ENCODE measurements around the gene TSEN54. TPM values are rescaled to one million over a fixed set of nuclear protein-coding genes. Genes with fewer than 3 reads are reported as not detected.

TSEN54 gene
- total and polyA plus RNA-seq, 5 donors from 2014 or later = 35.2 to 54.6 (median 52.3) TPM

- Mint-ChIP-seq H3K4me3 (no peak overlapping the region), H3K27ac (no peak overlapping the region), H3K27me3 (no peaks in the 10 kb centered on the region), H3K9me3 (no peaks in the 10 kb centered on the region), H3K4me1 (peaks cover 0 to 4% (median 1%) of the 10 kb centered on the region in 4 donors), H3K36me3 (peaks cover 4% of the 10 kb centered on the region)
- H3K27me3 ChIP-seq (ENCODE audit: control insufficient read depth, insufficient read depth, low read length) = no peaks in the 10 kb centered on the region
- H3K9me3 ChIP-seq (ENCODE audit: control insufficient read depth in 2 of 2, low read length in 2 of 2) = no peaks in the 10 kb centered on the region
- DNase-seq (no peak), ATAC-seq (ENCODE audit: low read depth in 2 of 2) (no peak)
- no peaks in the 10 kb centered on the region for H3K4me1 ChIP-seq (ENCODE audit: control insufficient read depth, insufficient read depth, low read length, poor library complexity, severe bottlenecking)
- no peak overlapping the region for H3K27ac ChIP-seq (ENCODE audit: insufficient read depth, low read length, poor library complexity, severe bottlenecking)
- no peak overlapping the region for H3K4me3 ChIP-seq (ENCODE audit: low read depth, low read length)
- no peaks in the 10 kb centered on the region for H3K36me3 ChIP-seq (ENCODE audit: control insufficient read depth, insufficient read depth, low read length)
Observed at GRCh38 chr17:75552425-75553294, 36.3 kb downstream of the TSEN54 start.

GRCh38 chr17:75553295-75554110, 37.2 kb downstream of the TSEN54 start:
- ATAC-seq (ENCODE audit: low read depth in 2 of 2) = no peak
- H3K27me3 ChIP-seq (ENCODE audit: control insufficient read depth, insufficient read depth, low read length) = no peaks in the 10 kb centered on the region
- Mint-ChIP-seq H3K27ac (peak overlapping the region in 1 of 3 donors; percentile 15), H3K36me3 (peaks cover 4% of the 10 kb centered on the region), H3K4me3 (no peak overlapping the region), H3K9me3 (no peaks in the 10 kb centered on the region), H3K27me3 (no peaks in the 10 kb centered on the region), H3K4me1 (peaks cover 0 to 4% (median 1%) of the 10 kb centered on the region in 4 donors)
- no peaks in the 10 kb centered on the region for H3K36me3 ChIP-seq (ENCODE audit: control insufficient read depth, insufficient read depth, low read length)
- DNase-seq = no peak
- no peaks in the 10 kb centered on the region for H3K4me1 ChIP-seq (ENCODE audit: control insufficient read depth, insufficient read depth, low read length, poor library complexity, severe bottlenecking)
- no peak overlapping the region for H3K4me3 ChIP-seq (ENCODE audit: low read depth, low read length)
- H3K27ac ChIP-seq (ENCODE audit: insufficient read depth, low read length, poor library complexity, severe bottlenecking) = no peak overlapping the region
- H3K9me3 ChIP-seq (ENCODE audit: control insufficient read depth in 2 of 2, low read length in 2 of 2) = no peaks in the 10 kb centered on the region

GRCh38 chr17:75555679-75556153, 39.4 kb downstream of the TSEN54 start:
- no peaks in the 10 kb centered on the region for H3K4me1 ChIP-seq (ENCODE audit: control insufficient read depth, insufficient read depth, low read length, poor library complexity, severe bottlenecking)
- Mint-ChIP-seq H3K4me3 (no peak overlapping the region), H3K9me3 (no peaks in the 10 kb centered on the region), H3K36me3 (peaks cover 4% of the 10 kb centered on the region), H3K4me1 (peaks cover 0 to 3% (median 1%) of the 10 kb centered on the region in 4 donors), H3K27ac (peak overlapping the region in 1 of 3 donors; percentile 48), H3K27me3 (no peaks in the 10 kb centered on the region)
- ATAC-seq (ENCODE audit: low read depth in 2 of 2) = no peak
- H3K27ac ChIP-seq (ENCODE audit: insufficient read depth, low read length, poor library complexity, severe bottlenecking) = no peak overlapping the region
- H3K27me3 ChIP-seq (ENCODE audit: control insufficient read depth, insufficient read depth, low read length) = no peaks in the 10 kb centered on the region
- H3K4me3 ChIP-seq (ENCODE audit: low read depth, low read length) = no peak overlapping the region
- H3K36me3 ChIP-seq (ENCODE audit: control insufficient read depth, insufficient read depth, low read length) = no peaks in the 10 kb centered on the region
- no peaks in the 10 kb centered on the region for H3K9me3 ChIP-seq (ENCODE audit: control insufficient read depth in 2 of 2, low read length in 2 of 2)
- no peak for DNase-seq

- Mint-ChIP-seq H3K4me1 (no peaks in the 10 kb centered on the region), H3K4me3 (no peak overlapping the region), H3K36me3 (peaks cover under 1% of the 10 kb centered on the region), H3K27ac (no peak overlapping the region), H3K9me3 (no peaks in the 10 kb centered on the region), H3K27me3 (no peaks in the 10 kb centered on the region)
- ATAC-seq (ENCODE audit: low read depth in 2 of 2) = no peak
- H3K4me3 ChIP-seq (ENCODE audit: low read depth, low read length) = no peak overlapping the region
- H3K36me3 ChIP-seq (ENCODE audit: control insufficient read depth, insufficient read depth, low read length) = no peaks in the 10 kb centered on the region
- H3K27me3 ChIP-seq (ENCODE audit: control insufficient read depth, insufficient read depth, low read length) = no peaks in the 10 kb centered on the region
- no peak overlapping the region for H3K27ac ChIP-seq (ENCODE audit: insufficient read depth, low read length, poor library complexity, severe bottlenecking)
- H3K9me3 ChIP-seq (ENCODE audit: control insufficient read depth in 2 of 2, low read length in 2 of 2) = no peaks in the 10 kb centered on the region
- no peaks in the 10 kb centered on the region for H3K4me1 ChIP-seq (ENCODE audit: control insufficient read depth, insufficient read depth, low read length, poor library complexity, severe bottlenecking)
- DNase-seq = no peak
Observed at GRCh38 chr17:75557075-75557851, 40.9 kb downstream of the TSEN54 start.

- Mint-ChIP-seq H3K4me3 (no peak overlapping the region), H3K4me1 (no peaks in the 10 kb centered on the region), H3K36me3 (peaks cover 5% of the 10 kb centered on the region), H3K27ac (no peak overlapping the region), H3K27me3 (no peaks in the 10 kb centered on the region), H3K9me3 (no peaks in the 10 kb centered on the region)
- Histone ChIP-seq H3K4me3 (ENCODE audit: low read depth, low read length) (no peak overlapping the region), H3K4me1 (ENCODE audit: control insufficient read depth, insufficient read depth, low read length, poor library complexity, severe bottlenecking) (no peaks in the 10 kb centered on the region), H3K27me3 (ENCODE audit: control insufficient read depth, insufficient read depth, low read length) (no peaks in the 10 kb centered on the region), H3K36me3 (ENCODE audit: control insufficient read depth, insufficient read depth, low read length) (peaks cover 2% of the 10 kb centered on the region), H3K9me3 (ENCODE audit: control insufficient read depth in 2 of 2, low read length in 2 of 2) (no peaks in the 10 kb centered on the region), H3K27ac (ENCODE audit: insufficient read depth, low read length, poor library complexity, severe bottlenecking) (no peak overlapping the region)
- DNase-seq (no peak), ATAC-seq (ENCODE audit: low read depth in 2 of 2) (no peak)
Observed at GRCh38 chr17:75557852-75558665, 41.7 kb downstream of the TSEN54 start.

GRCh38 chr17:75558666-75559530, 42.6 kb downstream of the TSEN54 start:
- Mint-ChIP-seq H3K4me1 (no peaks in the 10 kb centered on the region), H3K27me3 (no peaks in the 10 kb centered on the region)

More at GRCh38 chr17:75558666-75559530, 42.6 kb downstream of the TSEN54 start:
- peaks cover 5% of the 10 kb centered on the region for H3K36me3 Mint-ChIP-seq
- Histone ChIP-seq H3K9me3 (ENCODE audit: control insufficient read depth in 2 of 2, low read length in 2 of 2) (no peaks in the 10 kb centered on the region), H3K27me3 (ENCODE audit: control insufficient read depth, insufficient read depth, low read length) (no peaks in the 10 kb centered on the region), H3K4me1 (ENCODE audit: control insufficient read depth, insufficient read depth, low read length, poor library complexity, severe bottlenecking) (no peaks in the 10 kb centered on the region), H3K4me3 (ENCODE audit: low read depth, low read length) (no peak overlapping the region), H3K27ac (ENCODE audit: insufficient read depth, low read length, poor library complexity, severe bottlenecking) (no peak overlapping the region), H3K36me3 (ENCODE audit: control insufficient read depth, insufficient read depth, low read length) (peaks cover 11% of the 10 kb centered on the region)
- ATAC-seq (ENCODE audit: low read depth in 2 of 2) (no peak), DNase-seq (peak in 1 of 3 donors; percentile 39)
- no peaks in the 10 kb centered on the region for H3K9me3 Mint-ChIP-seq
- H3K27ac Mint-ChIP-seq = no peak overlapping the region
- no peak overlapping the region for H3K4me3 Mint-ChIP-seq
